Testis (tissue), 2 donors: Measurements from ENCODE around the gene POLE.

Experiments
- CTCF ChIP-seq, 3 experiments: fragments of 450-650 bp in 2 of 3; fragments of 200-600 bp in 1 of 3; sonication (generic) in 1 of 3; IDR thresholded peaks; one replicate each; pipeline ENCODE4 v1.5.1; 2016 to 2019; ENCODE audit warnings: antibody characterized with exemption in 3 of 3, mild to moderate bottlenecking in 2 of 3, moderate library complexity in 1 of 3
- POLR2A ChIP-seq: fragments of 450-650 bp; IDR thresholded peaks from one replicate; pipeline ENCODE4 v1.6.1; 2017; ENCODE audit warnings: antibody characterized with exemption, mild to moderate bottlenecking, moderate library complexity

DNA sequence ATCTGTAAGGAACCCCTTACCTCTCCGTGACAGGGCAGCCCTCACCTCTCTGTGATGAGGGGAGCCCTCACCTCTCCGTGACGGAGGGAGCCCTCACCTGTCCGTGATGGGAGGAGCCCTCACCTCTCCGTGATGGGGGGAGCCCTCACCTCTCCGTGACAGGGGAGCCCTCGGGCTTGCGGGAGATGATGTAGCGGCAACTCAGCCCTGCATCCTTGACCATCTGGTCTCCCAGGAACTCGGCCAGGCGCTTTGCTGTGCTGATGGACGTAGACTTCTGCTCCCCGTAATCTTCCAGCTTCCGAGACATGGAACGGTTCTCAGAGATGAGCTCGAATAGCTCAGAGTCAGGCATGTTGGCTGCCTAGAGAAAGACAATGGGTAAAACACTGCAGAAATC lies 28.0 kb downstream of the POLE start:
- TF ChIP-seq POLR2A (no peak), CTCF (IDR thresholded peaks at IDR 0.05) (no peak)
